HK-2 (cell line): ENCODE data around the gene IFNL1.
"Not testable (repeated sequence)": the region's sequence is repeated elsewhere in the genome, so short reads cannot be mapped to it uniquely, and the experiment has no call there.

ENCODE experiments used
- DNase-seq: peaks from one replicate; pipeline ENCODE4 v3.0.0-alpha.2; 2018; ENCODE audit not compliant: unreplicated experiment

The IFNL1 gene

DNA sequence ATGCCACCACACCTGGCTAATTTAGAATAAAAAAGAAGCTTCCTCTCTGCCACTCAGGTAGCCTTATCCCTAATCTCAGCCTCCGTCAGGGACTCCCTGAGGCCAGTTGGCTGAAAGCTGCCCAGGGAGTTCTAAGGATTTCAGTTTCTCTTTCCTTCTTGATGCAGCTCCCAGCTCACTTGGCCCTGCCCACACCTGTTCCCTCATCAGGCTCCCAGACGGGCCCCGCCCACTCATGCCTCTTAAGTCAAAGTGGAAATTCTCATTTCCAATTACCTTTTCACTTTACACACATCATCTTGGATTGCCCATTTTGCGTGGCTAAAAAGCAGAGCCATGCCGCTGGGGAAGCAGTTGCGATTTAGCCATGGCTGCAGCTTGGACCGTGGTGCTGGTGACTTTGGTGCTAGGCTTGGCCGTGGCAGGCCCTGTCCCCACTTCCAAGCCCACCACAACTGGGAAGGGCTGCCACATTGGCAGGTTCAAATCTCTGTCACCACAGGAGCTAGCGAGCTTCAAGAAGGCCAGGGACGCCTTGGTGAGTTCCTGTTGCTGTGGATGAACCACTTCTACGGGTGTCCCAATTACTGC lies at the start of gene IFNL1:
Gene IFNL1, plus strand, starts transcription at position 353 of the 591 bp plus-strand sequence. Its CDS starts 15 bp downstream, at position 368.
- no peak for DNase-seq

DNA sequence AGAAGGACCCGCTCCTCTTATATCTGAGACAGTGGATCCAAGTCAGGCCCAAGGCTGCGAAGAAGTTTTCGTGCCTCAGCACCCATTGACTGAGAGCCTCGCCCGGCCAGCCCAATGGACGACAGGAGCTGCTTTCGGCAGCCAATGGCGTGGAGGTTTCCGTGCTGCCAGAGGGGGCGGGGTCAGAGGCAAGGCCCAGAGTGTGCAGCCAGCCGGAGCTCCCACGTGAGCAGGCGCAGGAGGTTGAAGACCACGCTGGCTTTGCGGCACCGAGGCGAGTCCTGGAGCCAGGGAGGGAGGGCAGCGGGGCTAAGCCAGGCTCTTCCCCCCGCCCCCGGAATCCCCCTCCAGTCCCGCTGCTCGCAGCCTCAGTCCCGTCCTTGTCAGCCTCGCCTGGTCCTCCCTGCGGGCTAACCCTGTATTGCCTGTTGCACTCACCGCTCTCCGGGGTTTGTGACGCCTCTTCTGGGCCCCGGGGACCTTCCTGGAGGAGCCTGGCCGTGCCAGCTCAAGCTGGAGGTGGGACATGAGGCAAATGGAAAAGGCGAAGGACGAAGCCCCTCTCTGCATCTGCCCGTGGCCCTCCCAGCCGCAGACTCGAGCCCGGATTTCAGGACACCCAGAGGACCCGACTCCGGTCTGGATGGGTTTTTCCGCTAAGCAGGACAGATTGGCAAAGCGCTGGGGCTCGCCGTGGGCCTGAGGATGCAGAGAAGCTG lies 49.1 kb upstream of the IFNL1 start:
- DNase-seq, result peak; percentile 82

DNA sequence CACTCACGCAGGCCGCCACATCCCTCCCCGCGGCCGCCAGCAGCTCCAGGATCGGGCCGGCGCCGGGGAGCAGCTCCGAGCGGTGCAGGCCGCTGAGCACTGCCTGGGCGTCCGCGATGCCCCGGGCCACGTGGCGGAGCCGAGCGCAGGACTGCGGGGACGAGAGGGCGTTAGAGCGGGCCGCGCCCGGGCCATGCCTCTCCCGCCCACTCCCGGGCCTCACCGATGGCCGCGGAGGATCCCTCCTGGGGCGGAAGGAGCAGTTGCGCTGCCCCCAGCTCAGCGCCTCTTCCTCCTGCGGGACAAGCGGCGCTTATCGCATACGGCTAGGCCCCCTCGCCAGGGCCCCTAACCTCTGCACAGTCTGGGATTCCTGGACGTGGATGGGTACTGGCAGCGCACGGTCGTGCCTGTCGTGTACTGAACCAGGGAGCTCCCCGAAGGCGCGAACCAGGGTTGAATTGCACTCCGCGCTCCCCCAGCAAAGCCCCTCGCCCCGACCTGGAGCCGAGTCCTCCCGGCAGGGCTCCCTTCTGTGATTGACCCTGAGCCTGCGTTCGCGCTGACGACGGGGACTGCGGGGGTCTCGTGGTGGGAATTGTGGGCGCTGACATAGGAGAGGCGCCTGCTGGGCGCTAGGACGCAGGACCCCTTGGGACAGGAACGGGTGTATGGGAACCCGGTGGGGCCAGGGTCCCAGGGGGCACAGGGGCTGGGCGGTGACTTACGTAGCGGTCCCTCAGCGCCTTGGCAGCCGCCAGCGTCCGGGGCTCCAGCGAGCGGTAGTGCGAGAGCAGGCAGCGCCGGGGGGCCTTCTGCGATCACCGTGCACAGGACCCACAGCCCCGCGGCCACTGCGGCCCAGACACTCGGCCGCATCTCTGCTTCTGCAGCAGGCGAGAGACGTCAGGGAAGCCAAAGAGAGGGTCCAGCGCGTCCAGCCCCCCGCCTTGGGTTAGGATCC lies 48.2 kb upstream of the IFNL1 start:
- DNase-seq, result no peak

DNA sequence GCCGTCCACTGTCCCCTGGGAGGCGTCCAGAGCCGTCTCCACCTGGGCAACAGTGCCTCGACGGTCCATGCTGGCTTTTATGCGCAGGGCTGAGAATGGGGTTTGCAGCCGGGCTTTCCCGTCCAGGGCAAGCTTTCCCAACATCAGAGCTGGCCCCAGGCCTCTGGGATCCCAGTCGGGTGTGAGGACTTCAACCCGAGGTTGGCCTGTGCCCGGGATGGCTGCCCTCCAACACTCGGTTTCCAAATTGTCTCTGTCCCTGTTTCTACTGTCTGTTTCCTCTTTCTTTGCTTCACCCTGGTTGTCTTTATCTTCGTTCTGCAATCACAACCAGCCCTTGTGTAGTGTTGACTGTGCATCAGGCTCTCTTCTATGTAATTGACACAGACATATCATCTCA lies 47.4 kb upstream of the IFNL1 start, which contains the start of gene IFNL4:
Gene IFNL4, minus strand, starts transcription at position 51 of the 400 bp plus-strand sequence.
- no peak for DNase-seq

DNA sequence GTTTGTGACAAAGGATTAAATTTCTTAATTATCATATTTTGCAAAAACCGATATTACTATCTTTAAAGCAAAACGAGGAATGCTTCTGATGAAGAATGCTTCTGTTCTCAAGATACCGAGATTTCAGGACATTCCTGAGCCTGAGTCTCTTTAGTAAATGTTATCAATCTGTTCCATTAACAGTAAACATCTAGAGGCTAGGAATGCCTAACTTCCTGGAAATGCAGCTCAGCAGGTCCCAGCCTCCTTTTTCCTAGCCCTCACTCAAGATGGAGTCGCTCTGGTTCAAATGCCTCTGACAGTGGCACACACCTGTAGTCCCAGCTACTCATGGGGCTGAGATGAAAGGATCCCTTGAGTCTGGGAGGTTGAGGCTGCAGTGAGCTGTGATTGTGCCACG lies 45.1 kb upstream of the IFNL1 start:
- DNase-seq, result no peak

DNA sequence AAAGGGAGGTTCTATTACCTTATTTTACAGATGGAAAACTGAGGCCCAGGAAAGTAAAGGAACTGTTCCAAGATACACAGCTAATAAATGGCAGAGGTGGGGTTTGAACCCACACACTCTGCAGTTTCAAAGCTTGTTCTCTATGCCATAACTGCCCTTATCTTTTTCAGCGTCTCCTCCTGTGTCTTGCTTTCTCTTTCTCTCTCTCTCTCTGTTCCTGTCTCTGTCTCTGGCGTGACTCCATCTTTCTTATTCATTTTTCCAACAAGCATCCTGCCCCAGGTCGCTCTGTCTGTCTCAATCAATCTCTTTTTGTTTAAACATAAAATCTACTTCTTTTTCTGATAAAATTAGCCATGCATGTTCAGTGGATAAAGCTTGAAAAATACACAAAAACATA lies 44.4 kb upstream of the IFNL1 start:
- no peak for DNase-seq

DNA sequence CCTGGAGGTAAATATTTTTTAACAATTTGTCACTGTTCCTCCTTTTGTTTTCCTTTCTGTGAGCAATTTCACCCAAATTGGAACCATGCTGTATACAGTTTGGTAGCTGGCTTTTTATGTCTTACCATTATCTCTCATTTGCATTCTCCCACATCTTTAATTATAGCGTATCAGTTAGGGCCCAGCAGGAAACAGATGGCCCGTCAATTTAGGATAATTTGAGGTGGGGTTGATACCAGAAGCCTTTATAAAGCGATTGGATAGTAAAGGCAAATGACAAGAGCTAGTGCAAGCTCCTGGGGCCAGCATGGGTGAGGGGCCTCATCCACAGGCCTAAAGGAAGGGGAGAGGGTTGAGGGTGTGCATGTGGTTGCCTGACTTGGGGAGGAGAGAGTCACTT lies 43.7 kb upstream of the IFNL1 start:
- DNase-seq, result no peak

DNA sequence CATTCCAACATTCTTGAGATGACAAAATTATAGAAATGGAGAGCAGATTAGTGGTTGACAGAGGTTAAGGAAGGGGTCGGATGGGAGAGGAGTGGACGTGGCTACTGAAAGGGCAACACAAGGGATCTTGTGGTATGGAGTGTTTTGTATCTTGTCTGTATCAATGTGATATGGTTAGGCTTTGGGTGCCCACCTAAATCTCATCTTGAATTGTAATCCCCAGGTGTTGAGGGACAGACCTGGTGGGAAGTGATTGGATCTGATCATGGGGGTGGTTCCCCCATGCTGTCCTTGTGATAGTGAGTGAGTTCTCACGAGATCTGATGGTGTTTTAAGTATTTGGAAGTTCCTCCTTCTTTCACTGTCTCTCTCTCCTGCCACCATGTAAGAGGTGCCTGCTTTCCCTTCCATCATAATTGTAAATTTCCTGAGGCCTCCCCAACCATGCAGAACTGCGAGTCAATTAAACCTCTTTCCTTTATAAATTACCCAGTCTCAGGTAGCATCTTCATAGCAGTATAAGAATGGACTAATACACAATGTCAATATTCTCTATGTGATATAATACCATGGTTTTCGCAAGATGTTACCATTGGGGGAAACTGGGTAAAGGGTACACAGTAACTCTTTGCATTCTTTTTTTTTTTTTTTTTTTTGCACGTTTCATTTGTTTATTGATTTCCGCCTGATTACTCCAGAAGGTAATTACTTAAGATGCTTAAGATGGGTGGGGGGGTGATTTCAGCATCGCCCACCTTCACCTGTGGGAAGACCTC lies 42.6 kb upstream of the IFNL1 start:
- DNase-seq, result no peak

DNA sequence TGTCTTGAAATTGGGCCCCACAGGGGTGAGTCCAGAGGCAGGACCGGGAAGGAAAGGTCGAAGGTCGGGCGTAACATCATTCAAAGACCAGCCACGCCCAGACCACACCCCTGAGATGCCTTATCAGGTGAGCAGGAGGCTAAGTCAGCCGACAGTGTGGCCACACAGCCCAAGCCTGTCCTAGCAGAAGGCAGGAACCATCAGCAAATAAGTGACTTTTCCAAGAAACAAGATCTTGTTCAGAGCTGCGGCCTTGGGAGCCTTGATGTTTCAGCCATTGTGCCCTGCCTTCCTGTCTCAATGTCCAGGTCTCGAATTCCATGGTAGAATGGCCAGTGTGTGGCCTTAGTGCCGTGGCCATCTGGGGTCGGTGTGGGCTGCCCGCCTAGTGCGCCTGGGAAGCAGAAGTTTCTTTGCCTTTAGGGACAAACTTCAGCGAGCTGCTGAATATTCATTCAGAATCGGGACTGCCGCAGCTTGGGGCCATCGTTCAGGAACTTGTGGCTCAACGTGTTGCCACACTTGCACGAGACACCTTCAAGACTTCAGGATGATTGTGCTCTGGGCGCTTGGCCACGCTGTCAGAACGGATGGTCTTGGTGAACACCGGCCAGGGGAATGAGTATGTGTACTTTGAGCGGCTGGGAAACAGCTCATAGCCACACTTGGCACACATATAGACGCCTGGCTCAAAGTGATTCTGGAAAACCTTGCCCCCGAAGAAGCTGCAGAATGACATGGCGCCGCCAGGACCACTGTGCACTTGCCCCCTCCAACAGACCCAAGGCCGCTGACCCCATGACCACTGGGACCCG lies 41.5 kb upstream of the IFNL1 start:
- no peak for DNase-seq

DNA sequence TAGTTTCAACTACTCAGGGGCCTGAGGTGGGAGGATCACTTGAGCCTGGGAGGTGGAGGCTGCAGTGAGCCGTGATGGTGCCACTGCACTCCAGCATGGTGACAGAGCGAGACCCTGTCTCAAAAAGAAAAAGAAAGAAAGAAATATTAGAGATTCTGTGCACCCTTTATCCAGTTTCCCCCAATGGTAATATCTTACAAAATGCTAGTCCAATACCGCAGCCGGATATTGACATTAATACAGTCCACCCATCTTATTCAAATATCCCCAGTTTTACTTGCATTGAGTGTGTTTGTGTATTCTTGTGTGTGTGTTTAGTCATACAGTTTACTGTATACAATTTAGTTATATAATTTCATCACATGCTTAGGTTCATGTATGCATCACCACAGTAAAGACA lies 39.0 kb upstream of the IFNL1 start:
- DNase-seq, result no peak

DNA sequence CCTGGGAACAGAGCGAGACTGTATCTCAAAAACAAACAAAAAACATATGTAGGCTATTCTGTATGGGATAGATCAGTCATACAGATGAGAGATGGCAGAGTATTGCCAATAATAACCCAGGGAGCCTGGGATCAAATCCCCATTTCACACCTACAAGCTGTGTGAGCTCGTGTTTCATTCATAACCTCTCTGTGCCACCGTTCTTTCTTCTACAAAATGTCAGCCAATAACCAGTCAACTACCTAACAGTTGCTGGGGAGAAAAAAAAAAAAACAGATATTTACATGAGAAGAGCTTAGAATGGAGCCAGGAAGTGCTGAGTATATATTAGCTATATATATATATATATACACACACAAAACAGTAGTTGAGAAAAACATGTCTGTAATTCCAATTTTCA lies 34.5 kb upstream of the IFNL1 start:
- DNase-seq, result no peak

DNA sequence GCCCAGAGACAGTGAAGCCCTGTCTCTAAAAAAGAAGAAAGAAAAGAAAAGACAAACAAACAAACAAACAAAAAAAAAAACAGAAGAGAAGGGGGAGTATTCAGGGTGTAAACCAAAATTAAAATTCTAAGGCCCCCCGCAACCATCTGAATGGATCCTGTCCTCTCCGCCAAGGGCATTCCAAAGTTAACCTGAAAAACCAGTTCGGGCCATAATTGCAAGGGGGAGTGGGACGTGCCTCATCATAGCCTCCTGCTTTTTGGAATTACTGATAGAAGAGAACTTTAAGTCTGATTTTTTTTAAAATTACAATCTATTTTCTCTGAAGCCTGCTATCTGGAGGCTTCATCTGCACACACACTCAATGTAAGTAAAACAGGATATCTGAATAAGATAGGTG lies 33.7 kb upstream of the IFNL1 start:
- no peak for DNase-seq

DNA sequence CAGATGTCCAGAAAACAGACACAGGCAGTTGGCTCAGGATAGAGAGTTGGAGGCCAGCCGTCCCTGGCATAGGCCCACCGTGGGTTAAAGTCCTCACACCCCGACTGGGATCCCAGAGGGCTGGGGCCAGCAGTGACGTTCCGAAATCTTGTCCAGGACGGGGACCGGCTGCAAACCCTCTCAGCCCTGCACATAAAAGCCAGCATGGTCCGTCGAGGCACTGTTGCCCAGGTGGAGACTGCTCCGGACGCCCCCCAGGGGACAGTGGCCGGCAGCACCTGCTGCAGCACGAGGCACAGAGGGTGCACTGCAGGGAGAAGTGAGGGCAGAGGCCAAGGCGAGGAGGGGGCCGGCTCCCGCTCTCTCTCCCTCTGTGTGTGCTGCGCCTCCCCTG lies 32.3 kb upstream of the IFNL1 start:
- no peak for DNase-seq

DNA sequence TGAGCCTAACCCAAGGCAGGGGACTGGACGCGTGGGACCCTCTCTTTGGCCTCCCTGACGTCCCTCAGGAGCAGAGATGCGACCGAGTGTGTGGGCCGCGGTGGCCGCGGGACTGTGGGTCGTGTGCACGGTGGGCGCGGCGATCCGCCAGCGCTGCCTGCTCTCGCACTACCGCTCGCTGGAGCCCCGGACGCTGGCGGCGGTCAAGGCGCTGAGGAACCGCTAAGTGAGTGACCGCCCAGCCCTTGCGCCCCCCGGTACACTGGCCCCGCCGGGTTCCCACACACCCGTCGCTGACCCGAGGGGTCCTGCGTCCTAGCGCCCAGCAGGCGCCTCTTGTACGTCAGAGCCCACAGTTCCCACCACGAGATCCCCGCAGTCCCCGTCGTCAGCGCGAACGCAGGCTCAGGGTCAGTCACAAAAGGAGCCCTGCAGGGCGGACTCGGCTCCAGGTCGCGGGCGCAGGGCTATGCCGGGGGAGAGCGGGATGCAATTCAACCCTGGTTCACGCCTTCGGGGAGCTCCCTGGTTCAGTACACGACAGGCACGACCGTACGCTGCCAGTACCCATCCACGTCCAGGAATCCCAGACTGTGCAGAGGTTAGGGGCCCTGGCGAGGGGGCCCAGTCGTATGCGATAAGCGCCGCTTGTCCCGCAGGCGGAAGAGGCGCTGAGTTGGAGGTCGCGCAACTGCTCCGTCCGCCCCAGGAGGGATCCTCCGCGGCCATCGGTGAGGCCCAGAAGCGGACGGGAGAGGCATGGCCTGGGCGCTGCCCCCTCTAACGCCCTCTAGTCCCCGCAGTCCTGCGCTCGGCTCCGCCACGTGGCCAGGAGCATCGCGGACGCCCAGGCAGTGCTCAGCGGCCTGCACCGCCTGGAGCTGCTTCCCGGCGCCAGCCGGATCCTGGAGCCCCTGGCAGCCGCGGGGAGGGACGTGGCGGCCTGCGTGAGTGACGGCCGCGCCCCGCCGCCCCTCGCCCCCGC lies 31.6 kb upstream of the IFNL1 start:
- DNase-seq, result no peak

DNA sequence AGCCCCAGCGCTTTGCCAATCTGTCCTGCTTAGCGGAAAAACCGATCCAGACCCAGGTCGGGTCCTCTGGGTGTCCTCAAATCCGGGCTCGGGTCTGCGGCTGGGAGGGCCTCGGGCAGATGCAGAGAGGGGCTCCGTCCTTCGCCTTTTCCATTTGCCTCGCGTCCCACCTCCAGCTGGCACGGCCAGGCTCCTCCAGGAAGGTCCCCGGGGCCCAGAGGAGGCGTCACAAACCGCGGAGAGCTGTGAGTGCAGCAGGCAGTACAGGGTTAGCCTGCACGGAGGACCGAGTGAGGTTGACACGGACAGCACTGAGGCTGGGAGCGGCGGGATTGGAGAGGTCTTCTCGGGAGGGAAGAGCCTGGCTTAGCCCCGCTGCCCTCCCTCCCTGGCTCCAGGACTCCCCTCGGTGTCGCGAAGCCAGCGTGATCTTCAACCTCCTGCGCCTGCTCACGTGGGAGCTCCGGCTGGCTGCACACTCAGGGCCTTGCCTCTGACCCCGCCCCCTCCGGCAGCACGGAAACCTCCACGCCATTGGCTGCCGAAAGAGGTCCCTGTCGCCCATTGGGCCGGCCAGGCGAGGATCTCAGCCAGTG lies 30.8 kb upstream of the IFNL1 start:
- no peak for DNase-seq

DNA sequence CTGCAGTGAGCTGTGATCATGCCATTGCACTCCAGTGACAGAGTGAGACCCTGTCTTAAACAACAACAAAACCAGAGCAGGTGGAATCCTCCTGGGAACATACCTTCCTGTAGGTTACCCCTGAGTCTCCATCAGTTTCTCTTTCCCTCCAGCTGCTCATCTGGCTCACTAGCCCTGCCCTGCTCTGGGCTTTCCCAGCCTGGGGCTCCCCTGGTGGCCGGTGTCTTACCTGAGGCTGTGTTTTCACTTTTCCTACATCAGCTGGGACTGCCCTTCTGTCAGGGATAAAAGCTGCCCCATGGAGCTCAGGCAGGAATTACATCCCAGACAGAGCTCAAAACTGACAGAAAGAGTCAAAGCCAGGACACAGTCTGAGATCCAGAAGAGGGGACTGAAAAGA lies 28.1 kb upstream of the IFNL1 start, which contains the start of gene IFNL2:
Gene IFNL2, plus strand, starts transcription at position 312 of the 400 bp plus-strand sequence. CDS start 173 bp downstream, outside the sequence.
- DNase-seq, result not testable (repeated sequence)

DNA sequence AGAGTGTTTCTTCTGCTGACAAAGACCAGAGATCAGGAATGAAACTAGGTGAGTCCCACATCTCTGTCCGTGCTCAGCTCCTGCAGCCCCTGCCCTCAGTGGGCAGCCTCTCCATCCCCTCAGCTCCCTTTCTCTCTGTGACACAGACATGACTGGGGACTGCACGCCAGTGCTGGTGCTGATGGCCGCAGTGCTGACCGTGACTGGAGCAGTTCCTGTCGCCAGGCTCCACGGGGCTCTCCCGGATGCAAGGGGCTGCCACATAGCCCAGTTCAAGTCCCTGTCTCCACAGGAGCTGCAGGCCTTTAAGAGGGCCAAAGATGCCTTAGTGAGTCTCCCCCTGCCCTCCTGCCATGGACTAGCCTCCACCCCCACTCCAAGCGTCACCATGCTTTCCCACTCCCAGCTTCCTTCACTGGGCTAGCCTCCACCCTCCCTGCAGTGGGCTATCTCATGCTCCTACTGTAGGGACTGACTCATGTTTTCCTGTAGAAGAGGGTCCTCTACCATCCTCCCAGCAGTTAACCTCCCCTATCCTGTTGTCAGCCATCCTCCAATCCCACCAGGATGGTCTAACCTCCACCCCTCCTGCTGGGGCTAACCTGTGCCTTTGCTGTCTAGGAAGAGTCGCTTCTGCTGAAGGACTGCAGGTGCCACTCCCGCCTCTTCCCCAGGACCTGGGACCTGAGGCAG lies 27.5 kb upstream of the IFNL1 start:
- DNase-seq, result not testable (repeated sequence)

DNA sequence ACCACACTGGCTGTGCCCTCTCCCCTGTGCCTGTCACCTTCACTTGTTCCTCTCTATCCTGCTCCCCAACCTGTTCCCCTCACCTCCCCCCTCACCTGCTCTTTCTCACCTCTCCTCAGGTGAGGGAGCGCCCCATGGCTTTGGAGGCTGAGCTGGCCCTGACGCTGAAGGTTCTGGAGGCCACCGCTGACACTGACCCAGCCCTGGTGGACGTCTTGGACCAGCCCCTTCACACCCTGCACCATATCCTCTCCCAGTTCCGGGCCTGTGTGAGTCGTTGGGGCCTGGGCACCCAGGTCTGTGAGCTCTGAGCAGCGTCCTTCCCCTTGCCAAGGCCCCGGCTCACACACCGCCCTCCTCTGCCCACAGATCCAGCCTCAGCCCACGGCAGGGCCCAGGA lies 26.8 kb upstream of the IFNL1 start:
- DNase-seq, result not testable (repeated sequence)
